HG02981 (cell line): ENCODE measurements around the gene SPATA13.

Source experiments
- ATAC-seq: cut with Tn5 transposase; IDR thresholded peaks from one replicate; pipeline ENCODE4 v1.9.1; 2021; ENCODE audit warnings: mild to moderate bottlenecking, moderate library complexity; ENCODE audit not compliant: unreplicated experiment

SPATA13 gene

GRCh38 chr13:24221007-24221406 lies 60.5 kb downstream of the SPATA13 start:
- no peak for ATAC-seq

DNA sequence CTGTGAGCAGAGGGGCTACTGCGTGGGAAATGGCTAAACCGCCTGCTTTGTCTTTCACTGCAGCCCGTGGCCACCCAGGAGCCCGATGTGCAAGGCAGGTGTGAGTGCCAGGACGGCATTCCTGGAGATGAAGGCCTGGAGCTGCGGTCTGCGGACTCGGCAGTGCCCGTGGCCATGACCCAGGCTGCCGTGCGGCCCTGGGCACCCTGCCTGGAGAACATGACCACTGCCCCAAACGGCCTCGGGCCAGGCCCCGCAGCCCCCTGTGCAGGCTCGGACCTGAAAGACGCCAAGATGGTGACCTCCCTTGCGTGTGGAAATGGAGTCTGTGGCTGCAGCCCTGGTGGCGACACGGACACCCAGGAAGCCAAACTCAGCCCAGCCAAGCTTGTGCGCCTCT lies 62.2 kb downstream of the SPATA13 start:
- ATAC-seq: no peak

- ATAC-seq: no peak
Measured at GRCh38 chr13:24223341-24224231, 63.1 kb downstream of the SPATA13 start.

DNA sequence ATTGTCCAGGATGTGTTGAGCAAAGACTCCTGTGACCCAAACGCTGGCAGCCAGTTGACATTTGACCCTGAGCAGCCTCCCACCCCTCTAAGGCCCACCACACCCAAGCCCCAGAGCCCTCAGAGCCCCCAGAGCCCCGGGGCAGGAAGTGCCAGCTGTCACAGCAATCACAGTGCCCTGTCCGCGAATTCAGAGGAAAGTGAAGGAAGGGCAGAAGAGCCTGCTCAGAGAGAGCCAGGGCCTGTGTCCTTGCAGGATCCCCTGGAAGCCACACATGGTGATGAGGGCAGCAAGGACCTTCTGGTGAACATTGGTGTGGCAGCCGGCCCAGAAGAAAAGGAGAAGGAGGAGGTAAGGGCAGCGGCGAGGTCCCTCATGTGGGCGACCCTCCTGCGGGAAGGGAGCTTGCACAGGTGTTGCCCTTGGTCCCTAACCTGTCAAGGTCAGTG lies 63.7 kb downstream of the SPATA13 start:
- ATAC-seq: no peak

GRCh38 chr13:24225062-24225461 lies 64.5 kb downstream of the SPATA13 start:
- no peak for ATAC-seq

GRCh38 chr13:24225930-24226329 lies 65.4 kb downstream of the SPATA13 start:
- ATAC-seq: no peak

DNA sequence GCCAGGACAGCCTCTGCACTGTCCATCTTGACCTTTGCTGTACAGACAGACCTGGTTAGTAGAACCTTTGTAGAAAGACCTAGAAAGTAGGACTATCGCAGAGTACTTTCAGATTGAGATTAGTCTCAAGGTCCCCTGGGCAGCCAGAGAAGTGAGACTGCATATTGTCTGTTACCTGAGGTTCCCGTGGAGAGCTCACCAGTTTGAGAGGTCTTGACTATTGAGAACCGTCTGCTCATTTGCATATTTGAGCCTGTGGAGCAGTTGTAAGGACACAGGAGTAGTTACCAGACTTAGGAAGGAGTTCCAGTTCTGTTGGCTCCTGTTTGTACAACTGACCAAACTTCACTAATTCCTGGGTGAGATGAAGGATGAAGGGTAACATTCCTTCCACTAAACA lies 66.2 kb downstream of the SPATA13 start:
- ATAC-seq: no peak

GRCh38 chr13:24228852-24229458 lies 68.4 kb downstream of the SPATA13 start:
- no peak for ATAC-seq

DNA sequence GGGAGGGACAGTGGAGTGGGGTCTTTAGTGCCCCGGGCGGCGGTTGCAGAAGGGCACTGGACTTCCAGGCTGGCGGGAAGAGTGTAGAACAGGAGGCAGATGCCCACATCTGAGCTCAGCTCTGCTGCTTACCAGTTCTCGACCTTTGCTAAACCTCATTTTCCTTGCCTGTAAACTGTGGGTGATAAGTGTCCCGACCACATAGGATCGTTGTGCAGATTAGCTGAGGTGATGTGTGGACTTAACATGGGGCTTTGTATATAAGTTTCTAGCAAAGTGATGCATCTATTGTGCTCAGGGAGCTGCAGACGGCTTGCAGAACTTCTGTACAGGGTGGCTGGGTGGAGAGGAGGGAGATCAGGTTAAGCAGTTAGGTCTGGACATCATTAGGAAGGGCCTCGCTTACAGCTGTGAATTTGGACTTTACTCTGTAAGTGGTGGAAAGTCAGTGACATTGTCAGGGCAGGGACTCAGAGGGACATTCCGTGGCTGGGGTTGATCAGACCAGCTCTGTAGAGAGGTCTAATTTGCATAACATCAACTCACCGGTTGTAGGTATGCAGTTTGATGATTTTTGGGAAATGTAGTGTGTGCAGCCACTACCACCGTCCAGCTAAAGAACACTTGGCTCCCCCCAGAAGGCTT lies 70.0 kb downstream of the SPATA13 start:
- no peak for ATAC-seq

GRCh38 chr13:24231377-24231776 lies 70.9 kb downstream of the SPATA13 start:
- ATAC-seq: no peak

- ATAC-seq: no peak
Measured at GRCh38 chr13:24232037-24232436, 71.5 kb downstream of the SPATA13 start.

- ATAC-seq: no peak
Measured at GRCh38 chr13:24232474-24232873, 72.0 kb downstream of the SPATA13 start.

DNA sequence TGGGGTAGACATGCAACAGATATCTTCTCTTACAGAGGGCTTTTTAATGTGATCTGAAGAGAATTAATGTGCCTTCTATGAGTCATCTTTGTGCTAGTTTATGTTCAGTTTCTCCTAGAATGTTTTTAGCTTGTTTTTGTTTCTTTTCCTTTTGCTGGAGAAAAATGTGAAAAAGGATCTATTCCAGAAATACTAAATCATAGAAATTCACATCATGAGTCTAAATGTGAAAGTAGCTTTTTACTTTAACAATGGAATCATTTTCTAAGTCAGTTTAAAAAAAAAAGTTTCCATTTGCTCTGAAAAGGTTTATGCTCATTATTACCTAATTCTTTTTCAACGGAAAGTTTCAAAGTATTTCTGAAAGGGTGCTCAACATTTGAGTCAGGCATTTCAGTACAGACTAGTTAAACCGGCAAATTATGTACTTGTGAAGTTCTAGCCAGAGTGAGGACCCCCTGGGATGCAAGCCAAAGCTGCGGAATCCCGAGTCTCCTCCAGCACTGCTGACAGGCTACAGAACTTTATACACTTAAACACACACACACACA lies 72.9 kb downstream of the SPATA13 start:
- ATAC-seq: no peak

GRCh38 chr13:24234200-24234915 lies 73.8 kb downstream of the SPATA13 start:
- ATAC-seq: no peak

DNA sequence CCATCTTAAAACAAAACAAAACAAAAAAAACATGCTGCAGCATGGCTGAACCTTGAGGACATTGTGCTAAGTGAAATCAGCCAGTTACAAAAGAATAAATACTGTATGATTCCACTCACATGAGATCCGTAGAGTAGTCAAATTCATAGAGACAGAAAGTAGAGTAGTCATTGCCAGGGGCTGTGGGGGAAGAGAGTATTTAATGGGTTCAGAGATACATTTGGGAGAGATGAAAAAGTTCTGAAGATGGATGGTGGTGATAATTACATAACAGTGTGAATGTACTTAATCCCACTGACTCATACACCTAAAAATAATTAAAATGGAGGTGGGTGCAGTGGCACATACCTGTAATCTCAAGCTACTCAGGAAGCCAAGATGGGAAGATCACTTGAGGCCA lies 76.8 kb downstream of the SPATA13 start:
- ATAC-seq: no peak

DNA sequence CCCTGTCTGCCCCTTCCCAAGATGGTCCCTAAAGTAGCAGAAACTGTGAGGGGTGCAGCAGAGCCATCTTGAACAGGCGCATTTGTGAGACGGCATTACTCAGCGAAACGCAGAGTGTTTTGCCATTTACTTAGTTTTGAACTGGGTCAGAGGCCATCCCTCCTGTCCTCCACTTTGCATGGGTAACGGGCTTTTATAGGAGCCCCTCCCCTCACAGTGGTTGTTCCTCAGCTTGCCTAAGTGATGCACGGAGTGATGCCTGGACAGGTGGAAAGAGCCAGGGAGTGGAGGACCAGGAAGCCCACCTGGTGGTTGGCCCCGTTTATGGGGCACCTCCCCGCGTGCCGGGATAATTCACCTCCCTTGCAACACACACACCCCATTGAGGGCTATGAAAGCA lies 80.8 kb downstream of the SPATA13 start:
- no peak for ATAC-seq

GRCh38 chr13:24242100-24242499 lies 81.6 kb downstream of the SPATA13 start:
- ATAC-seq: no peak

DNA sequence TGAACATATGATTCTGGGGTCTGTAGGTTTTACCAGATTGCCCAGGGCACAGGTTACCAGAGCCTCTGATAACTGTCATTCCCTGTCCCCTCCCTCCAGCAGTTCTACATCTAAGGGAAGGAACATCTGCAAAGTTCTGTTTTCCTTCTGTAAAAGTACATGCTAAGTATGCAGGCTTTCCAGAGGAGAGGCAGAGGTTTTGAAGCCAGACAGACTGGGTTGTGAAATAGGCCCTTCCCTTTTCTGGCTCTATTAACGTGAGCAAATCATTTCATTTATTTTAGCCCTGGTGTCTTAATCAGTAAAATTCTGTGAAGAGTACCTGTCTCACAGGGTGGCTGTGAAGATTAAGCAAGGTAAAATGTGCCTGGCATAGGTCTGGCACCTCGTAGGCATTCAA lies 82.8 kb downstream of the SPATA13 start:
- ATAC-seq: no peak

- no peak for ATAC-seq
Measured at GRCh38 chr13:24244802-24245201, 84.3 kb downstream of the SPATA13 start.

GRCh38 chr13:24247016-24247415 lies 86.5 kb downstream of the SPATA13 start:
- no peak for ATAC-seq

GRCh38 chr13:24249624-24250023 lies 89.1 kb downstream of the SPATA13 start:
- ATAC-seq: no peak
